GM12892 (cell line): ENCODE measurements around the gene ZNF385D.

Source experiments
- DNase-seq: peaks from one replicate; pipeline ENCODE4 v3.0.0; 2011; ENCODE audit not compliant: insufficient read length
- FAIRE-seq: peaks from 2 replicates; lab custom pipeline; 2011; peaks lifted over from hg19 to GRCh38; lab: Jason Lieb, UNC
- POLR2A ChIP-seq: IDR thresholded peaks from 2 replicates; pipeline ENCODE4 v1.6.1; 2011; ENCODE audit warnings: low read depth, low read length, control low read depth
- POLR2AphosphoS5 ChIP-seq: IDR thresholded peaks from 2 replicates; pipeline ENCODE4 v1.6.1; 2011; ENCODE audit warnings: low read depth, low read length, control low read depth
- TAF1 ChIP-seq: IDR thresholded peaks from 2 replicates; pipeline ENCODE4 v1.6.1; 2011; ENCODE audit warnings: low read depth, mild to moderate bottlenecking, control low read depth, low read length, borderline replicate concordance

The ZNF385D gene

DNA sequence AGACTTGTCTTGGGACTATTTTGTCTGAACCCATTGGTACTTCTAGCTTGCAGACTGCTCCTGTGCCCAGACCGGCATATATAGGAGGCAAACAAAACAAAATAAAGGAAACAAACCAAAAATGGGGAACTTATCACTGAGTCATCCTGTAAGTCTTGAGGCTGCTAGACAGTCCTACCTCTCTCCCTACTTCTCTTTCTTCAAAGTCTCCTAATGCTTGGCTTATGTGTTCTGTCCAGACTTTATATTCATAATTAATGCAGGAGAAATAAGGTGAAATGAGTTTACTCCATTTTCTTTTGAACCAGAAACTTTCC, 266.2 kb downstream of the ZNF385D start:
- DNase-seq (no peak), FAIRE-seq (no peak)
- TF ChIP-seq POLR2A (no peak), TAF1 (no peak), POLR2AphosphoS5 (no peak)

DNA sequence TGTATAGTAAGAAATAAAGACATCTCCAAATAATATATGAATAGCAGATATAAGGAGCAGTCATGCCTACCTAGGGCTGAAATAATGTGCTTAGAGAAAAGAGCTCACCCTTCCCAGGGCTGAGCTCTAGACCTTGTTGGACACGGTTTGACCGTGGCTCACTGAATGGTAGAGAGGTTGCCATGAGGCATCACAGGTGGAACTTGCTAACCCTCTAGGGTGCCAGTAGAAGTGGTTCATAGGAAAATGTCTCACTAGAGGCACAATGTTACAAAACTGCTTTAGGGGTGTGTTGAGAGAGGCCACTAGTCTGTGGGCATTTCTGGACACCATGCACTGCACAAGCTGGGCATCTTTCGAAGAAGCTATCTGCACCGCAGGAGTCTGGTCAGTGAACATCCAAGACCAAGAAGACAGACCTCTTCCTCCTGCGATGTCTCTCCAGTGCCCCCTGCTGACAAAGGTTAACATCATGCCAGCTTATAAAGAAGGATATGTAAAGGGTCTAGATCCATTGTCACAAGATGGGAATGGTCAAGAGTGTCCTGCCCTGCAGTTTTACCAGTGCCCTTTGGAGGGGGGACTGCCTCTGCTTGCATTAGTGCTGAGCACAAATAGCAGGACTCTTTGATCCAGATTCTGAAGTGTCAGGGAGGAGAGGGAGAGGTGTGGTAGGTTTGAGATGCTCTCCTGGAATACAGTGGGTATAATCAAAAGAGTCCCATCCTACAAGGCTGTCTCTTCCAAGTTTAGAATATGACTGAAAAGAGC, 266.8 kb downstream of the ZNF385D start:
- DNase-seq (no peak), FAIRE-seq (peak; percentile 21)
- TF ChIP-seq POLR2AphosphoS5 (no peak), TAF1 (no peak), POLR2A (no peak)

DNA sequence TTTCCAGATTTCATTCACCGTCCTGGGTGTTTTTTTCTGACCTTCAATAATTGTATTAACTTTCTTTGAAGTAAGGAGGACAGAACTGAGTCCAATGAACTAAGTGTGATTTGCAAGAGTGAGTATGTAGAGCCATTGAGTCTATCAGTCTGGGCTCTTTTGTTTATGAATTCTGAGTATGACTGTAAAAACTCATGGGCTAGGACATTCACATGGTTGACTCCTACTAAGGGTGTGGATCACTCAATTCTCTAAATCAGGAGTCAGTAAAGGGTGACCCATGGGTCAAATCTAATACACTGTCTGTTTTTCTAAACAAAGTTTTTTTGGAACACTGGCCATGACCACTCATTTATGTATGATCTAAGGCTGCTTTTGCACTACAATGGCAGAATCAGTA, 269.0 kb downstream of the ZNF385D start:
- TF ChIP-seq POLR2A (no peak), TAF1 (no peak), POLR2AphosphoS5 (no peak)
- DNase-seq (no peak), FAIRE-seq (no peak)

DNA sequence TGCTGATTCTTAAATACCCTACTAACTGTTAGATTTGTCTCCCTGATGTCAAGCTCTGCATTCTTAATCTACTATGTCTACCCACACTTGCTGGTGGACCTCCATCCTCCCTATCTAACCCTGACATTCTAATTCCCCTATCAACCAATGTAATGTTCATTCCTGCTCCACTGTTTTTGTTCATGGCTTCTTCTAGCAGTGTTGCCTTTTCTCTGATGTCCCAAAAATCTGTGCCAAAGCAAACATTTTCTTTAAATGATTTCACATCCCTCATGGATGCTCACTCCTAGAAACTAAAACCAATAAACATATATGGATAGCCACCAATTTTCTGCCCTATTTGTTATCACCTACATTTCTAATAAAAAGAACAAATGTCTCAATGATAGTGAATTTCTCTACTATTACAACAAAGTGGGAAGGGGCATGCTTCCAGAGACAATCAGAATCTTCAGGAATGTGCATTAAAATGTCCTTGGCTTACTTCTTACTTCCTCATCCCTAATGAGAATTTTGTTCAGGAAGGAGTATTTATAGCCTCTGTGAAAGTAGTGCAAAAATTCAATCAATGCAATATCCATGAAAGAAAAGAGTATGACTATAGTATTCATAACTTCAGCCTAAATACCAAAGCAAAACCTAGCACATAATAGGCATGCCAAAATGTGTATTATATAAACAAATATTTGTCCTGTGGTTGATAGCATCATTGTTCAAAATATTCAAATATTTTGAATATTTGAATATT, 273.3 kb downstream of the ZNF385D start:
- FAIRE-seq (no peak), DNase-seq (no peak)
- TF ChIP-seq POLR2AphosphoS5 (no peak), TAF1 (no peak), POLR2A (no peak)

DNA sequence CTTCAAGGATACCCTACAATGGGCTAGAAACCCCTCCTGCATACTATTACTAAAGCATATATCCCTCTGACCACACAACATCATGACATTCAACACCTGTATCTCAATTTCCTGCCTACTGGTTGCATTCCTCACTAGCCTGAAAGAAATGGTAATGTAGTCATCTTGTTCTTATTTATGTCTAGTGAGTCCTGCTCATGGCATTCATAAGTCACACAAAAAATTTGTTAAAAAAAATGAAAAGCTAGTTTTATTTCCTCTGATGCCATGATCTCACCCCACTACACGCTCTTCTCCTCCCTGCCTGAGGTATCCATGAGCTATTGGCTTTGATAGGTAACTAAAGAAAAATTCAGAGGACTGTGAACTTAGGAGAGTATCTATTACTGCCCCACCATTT, 284.5 kb downstream of the ZNF385D start:
- TF ChIP-seq TAF1 (no peak), POLR2AphosphoS5 (no peak), POLR2A (no peak)
- FAIRE-seq (no peak), DNase-seq (no peak)

DNA sequence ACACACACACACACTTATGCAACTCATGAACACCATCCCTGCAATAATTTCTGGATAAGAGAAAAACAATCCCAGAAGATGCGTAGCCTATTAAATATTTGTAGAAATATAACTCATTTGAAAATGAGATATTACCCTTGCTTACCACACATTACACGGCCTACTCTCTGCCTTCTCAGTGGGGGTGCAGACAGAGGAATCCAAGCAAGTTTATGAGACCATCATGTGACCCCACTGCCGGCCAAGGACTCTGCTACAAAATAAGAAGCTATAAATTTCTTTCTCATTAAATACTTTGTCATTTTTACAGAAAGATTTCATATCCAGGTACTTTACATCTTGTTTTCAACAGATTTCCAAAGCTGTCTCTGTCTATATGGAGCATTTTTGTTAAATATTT, 286.3 kb downstream of the ZNF385D start:
- DNase-seq: no peak
- no peak for FAIRE-seq

DNA sequence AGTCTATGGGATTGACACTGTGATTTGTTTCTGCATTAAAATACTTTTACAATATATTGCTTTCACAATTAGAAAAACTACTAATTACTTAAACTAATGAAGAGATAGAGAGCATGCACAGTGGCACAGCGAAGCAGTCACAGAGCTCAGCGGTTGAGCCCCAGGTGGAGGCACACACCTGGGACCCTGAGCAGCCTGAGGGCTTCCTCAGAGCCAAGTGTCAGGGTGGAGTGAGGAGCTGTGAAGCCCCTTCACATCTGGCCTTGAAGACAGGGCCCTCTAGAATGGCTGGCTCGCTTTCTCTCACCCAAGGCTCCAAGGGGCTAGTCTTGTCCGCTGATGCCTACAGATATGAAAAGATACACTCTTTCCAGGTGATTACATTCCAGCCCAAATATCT, 287.7 kb downstream of the ZNF385D start:
- FAIRE-seq (no peak), DNase-seq (no peak)
- TF ChIP-seq POLR2A (no peak), POLR2AphosphoS5 (no peak), TAF1 (no peak)

More for the DNA sequence above, 286.3 kb downstream of the ZNF385D start:
- no peak for TF ChIP-seq TAF1
- no peak for TF ChIP-seq POLR2AphosphoS5
- no peak for TF ChIP-seq POLR2A

DNA sequence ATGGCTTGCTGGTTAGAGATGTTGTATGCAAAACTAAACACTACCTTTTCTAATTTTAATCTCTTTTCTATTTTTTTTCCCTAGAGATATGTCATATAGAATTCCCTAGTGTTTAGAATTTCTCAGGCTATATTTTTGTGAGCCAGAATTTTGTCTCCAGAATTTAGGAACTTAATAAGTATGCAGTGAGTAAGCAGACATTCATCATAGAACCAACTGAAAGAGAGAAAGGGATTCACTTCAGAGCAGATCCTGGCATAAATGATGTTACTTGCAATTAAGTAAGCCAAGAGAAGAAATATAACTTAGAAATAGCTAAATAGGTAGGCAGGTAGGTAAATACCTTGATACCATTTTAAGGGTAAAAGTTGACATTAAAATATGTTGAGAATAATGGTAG, 288.9 kb downstream of the ZNF385D start:
- FAIRE-seq (no peak), DNase-seq (no peak)
- TF ChIP-seq TAF1 (no peak), POLR2A (no peak), POLR2AphosphoS5 (no peak)

DNA sequence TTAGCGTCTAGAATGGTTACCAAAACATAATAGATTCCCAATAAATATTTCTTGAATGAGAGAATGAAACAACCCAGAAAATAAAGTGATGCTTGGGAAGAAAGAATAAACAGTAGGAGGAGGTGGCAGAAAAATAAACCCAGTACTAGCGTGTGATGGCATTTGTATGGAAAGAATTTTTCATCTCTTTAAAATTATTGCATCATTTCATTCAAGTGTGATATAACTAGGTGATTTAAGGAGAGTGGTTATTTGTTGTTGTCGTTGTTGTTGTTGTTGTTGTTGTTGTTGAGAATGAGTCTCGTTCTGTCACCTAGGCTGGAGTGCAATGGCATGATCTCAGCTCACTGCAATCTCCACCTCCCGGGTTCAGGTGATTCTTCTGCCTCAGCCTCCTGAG, 293.9 kb downstream of the ZNF385D start:
- no peak for FAIRE-seq
- TF ChIP-seq POLR2A (no peak), TAF1 (no peak), POLR2AphosphoS5 (no peak)
- no peak for DNase-seq

DNA sequence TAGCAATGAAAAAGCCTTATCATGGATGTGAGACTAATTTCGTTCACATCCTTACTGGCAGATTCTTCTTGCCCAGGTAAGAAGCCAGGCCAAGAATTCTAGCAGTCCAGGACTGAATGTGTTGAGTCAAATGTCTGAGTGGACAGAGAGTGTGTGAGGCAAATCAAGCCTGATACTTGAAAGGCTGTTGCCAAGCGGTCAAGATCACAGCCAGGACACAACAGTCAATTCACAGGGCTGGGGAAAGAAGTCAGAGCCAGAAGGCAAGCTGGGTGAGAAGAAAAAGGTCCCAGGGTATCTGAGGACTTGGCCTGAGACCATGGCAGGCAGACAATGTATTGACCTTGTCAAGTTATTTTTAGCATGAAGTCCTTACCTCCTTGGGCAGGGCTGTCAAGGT, 301.3 kb downstream of the ZNF385D start:
- no peak for FAIRE-seq
- DNase-seq: no peak
- TF ChIP-seq POLR2A (no peak), TAF1 (no peak), POLR2AphosphoS5 (no peak)

DNA sequence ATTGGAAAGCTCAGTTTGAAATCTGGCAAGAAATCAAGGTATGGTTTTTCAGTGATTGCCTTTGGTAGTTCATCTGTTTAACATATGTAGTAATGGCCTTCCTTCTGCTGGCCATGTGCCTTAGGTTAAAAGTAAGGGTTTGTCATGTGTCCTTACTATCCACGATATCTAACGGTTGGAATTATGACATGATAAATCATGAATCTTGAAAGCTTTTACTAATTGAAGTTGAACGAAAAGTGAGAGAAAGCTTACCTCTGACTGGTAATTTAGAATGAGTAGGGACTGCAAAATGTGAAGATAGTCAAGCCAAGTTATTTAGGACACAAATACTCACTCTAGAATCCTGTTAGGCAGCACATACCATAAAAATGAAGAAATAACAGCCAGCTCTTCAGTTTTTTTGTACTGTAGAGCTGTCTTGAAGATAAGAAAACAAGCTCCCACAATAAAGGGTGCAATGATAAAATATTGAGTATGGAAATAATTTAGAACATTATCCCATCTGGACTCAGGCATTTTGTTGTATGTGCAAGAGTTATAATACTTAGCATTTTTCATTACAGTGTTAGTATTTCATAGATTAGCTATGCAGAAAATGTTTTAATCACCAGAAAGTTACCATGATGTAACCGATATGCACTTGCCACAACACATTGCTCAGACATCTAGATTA, 303.4 kb downstream of the ZNF385D start:
- DNase-seq: no peak
- TF ChIP-seq POLR2A: no peak
- TF ChIP-seq TAF1: no peak
- no peak for TF ChIP-seq POLR2AphosphoS5
- no peak for FAIRE-seq

DNA sequence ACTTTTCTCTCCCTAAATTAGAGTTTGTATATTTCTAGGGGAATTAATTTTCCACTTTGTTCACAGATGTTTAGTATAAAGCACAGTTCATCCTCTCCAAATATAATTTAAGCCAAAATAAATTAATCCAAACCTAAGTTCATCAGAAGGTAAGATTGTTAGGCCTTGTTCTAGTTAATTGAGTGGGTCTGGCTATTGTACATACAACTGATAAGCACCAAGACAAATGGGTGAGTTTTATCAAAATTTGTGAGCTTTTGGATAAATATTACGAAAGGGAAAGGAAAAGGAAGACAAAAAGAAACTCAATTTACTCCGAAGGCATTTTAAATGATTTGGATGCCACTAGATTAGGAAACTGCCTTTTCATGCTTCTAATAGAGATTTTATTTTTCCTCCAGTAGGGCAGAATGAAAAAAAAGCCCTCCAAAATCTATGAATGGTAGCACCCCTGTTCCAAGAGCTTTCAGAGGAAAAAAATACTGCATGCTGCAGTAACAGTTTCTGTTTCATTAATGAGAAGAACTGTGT, 304.0 kb downstream of the ZNF385D start:
- DNase-seq (no peak), FAIRE-seq (no peak)
- no peak for TF ChIP-seq TAF1
- no peak for TF ChIP-seq POLR2A
- TF ChIP-seq POLR2AphosphoS5: no peak
